Measurements from ENCODE around the gene TAB2.

DNA sequence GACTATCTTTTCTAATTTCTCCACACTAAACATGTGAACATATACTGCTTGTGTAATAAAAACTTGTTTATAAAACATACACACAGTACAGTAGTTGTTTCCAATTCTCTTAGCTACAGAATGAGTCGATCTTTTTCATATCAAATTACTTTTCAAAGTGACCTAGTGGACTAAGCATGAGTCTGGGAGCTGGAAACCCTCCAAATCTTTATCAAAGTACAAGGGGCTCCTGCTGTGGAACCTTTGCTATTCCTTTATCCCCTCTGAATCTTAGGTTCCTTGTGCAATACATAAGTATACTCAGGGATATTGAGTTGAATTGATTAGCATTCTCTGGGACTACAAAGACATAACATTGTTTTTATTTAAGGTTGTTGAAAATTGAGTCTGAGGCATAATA, 48.7 kb upstream of the TAB2 start:
- TF ChIP-seq POLR2AphosphoS5 (IDR thresholded peaks at IDR 0.05) (no peak), CTCF (IDR thresholded peaks at IDR 0.05) (no peak), POLR2A (IDR thresholded peaks at IDR 0.05) (no peak)

Data from suprapubic skin (tissue), 4 donors.